GM21737 (cell line): Measurements from ENCODE around the gene CDKAL1.
"Not testable (repeated sequence)": the region's sequence is repeated elsewhere in the genome, so short reads cannot be mapped to it uniquely, and the experiment has no call there.

Source experiments
- ATAC-seq: cut with Tn5 transposase; IDR thresholded peaks from one replicate; pipeline ENCODE4 v1.9.1; 2021; ENCODE audit warnings: mild to moderate bottlenecking, moderate library complexity; ENCODE audit not compliant: unreplicated experiment

The CDKAL1 gene

GRCh38 chr6:20827798-20828197 lies 293.5 kb downstream of the CDKAL1 start:
- ATAC-seq: no peak

- no peak for ATAC-seq
These were observed 296.3 kb downstream of the CDKAL1 start for GRCh38 chr6:20830576-20830975.

- not testable (repeated sequence) for ATAC-seq
These were observed 297.0 kb downstream of the CDKAL1 start for GRCh38 chr6:20831251-20831650.

- ATAC-seq: no peak
These were observed 299.7 kb downstream of the CDKAL1 start for GRCh38 chr6:20833881-20834515.

GRCh38 chr6:20835315-20836010 lies 301.2 kb downstream of the CDKAL1 start:
- ATAC-seq: no peak

GRCh38 chr6:20837189-20837588 lies 302.9 kb downstream of the CDKAL1 start:
- ATAC-seq: no peak

- no peak for ATAC-seq
These were observed 303.9 kb downstream of the CDKAL1 start for GRCh38 chr6:20838113-20838512.

GRCh38 chr6:20839630-20840029 lies 305.4 kb downstream of the CDKAL1 start:
- no peak for ATAC-seq

- no peak for ATAC-seq
These were observed 306.4 kb downstream of the CDKAL1 start for GRCh38 chr6:20840675-20841074.

GRCh38 chr6:20841806-20842205 lies 307.5 kb downstream of the CDKAL1 start:
- no peak for ATAC-seq

- ATAC-seq: no peak
These were observed 311.3 kb downstream of the CDKAL1 start for GRCh38 chr6:20845592-20845991.

- ATAC-seq: no peak
These were observed 312.4 kb downstream of the CDKAL1 start for GRCh38 chr6:20846602-20847028.

- no peak for ATAC-seq
These were observed 313.6 kb downstream of the CDKAL1 start for GRCh38 chr6:20847904-20848303.

- no peak for ATAC-seq
These were observed 316.6 kb downstream of the CDKAL1 start for GRCh38 chr6:20850686-20851416.

GRCh38 chr6:20851795-20852194 lies 317.5 kb downstream of the CDKAL1 start:
- ATAC-seq: no peak

- no peak for ATAC-seq
These were observed 319.6 kb downstream of the CDKAL1 start for GRCh38 chr6:20853828-20854227.

- no peak for ATAC-seq
These were observed 322.5 kb downstream of the CDKAL1 start for GRCh38 chr6:20856681-20857288.

- ATAC-seq: no peak
These were observed 327.2 kb downstream of the CDKAL1 start for GRCh38 chr6:20861481-20861880.

GRCh38 chr6:20866036-20866435 lies 331.8 kb downstream of the CDKAL1 start:
- ATAC-seq: no peak

GRCh38 chr6:20866935-20867703 lies 332.9 kb downstream of the CDKAL1 start:
- ATAC-seq: no peak
